Mesenchymal stem cell (in vitro differentiated cells and primary cell): ENCODE results near the gene MICA.
A peak's percentile ranks its signal among the peaks of the same experiment; 100 is the strongest.
"Not testable (repeated sequence)": the region's sequence is repeated elsewhere in the genome, so short reads cannot be mapped to it uniquely, and the experiment has no call there.

Experiments
- DNase-seq: peaks from one replicate; pipeline ENCODE4 v3.0.0-alpha.2; 2013
- H2AFZ ChIP-seq: one replicate; pipeline ENCODE4 v1.6.1; 2013; ENCODE audit warnings: low read depth, mild to moderate bottlenecking, control low read depth, inconsistent platforms, low read length, moderate library complexity
- H2AK5ac ChIP-seq: 2 replicates; pipeline ENCODE4 v1.6.1; 2013; ENCODE audit warnings: low read length, moderate library complexity, mild to moderate bottlenecking, inconsistent platforms; ENCODE audit not compliant: severe bottlenecking
- H2BK120ac ChIP-seq: one replicate; pipeline ENCODE4 v1.6.1; 2013; ENCODE audit warnings: low read depth, mild to moderate bottlenecking, inconsistent platforms, low read length, moderate library complexity
- H2BK12ac ChIP-seq, 2 experiments: one replicate each; pipeline ENCODE4 v1.6.1; 2013; ENCODE audit warnings: inconsistent platforms in 2 of 2, low read length in 2 of 2, mild to moderate bottlenecking in 2 of 2, moderate library complexity in 2 of 2, control low read depth in 1 of 2
- H2BK15ac ChIP-seq: one replicate; pipeline ENCODE4 v1.6.1; 2013; ENCODE audit warnings: mild to moderate bottlenecking, low read depth, inconsistent platforms; ENCODE audit not compliant: poor library complexity, severe bottlenecking
- H2BK5ac ChIP-seq: 2 replicates; pipeline ENCODE4 v1.6.1; 2013; ENCODE audit warnings: low read depth, mild to moderate bottlenecking, low read length, control low read depth, inconsistent platforms; ENCODE audit not compliant: poor library complexity, severe bottlenecking
- H3K14ac ChIP-seq, 2 experiments: one replicate each; pipeline ENCODE4 v1.6.1; 2013; ENCODE audit warnings: inconsistent platforms in 2 of 2, low read length in 2 of 2, control low read depth in 1 of 2, mild to moderate bottlenecking in 1 of 2, moderate library complexity in 1 of 2
- H3K18ac ChIP-seq, 2 experiments: one replicate each; pipeline ENCODE4 v1.6.1; 2013; ENCODE audit warnings: inconsistent platforms in 2 of 2, low read length in 2 of 2, control low read depth in 1 of 2, low read depth in 1 of 2, mild to moderate bottlenecking in 1 of 2
- H3K23ac ChIP-seq, 2 experiments: one replicate each; pipeline ENCODE4 v1.6.1; 2013; ENCODE audit warnings: inconsistent platforms in 2 of 2, low read length in 2 of 2, mild to moderate bottlenecking in 2 of 2, moderate library complexity in 2 of 2, control low read depth in 1 of 2
- H3K27ac ChIP-seq: 2 replicates; pipeline ENCODE4 v1.5.1; 2013; ENCODE audit warnings: mild to moderate bottlenecking, moderate library complexity, low read length, control low read depth, inconsistent platforms; ENCODE audit not compliant: poor library complexity, severe bottlenecking
- H3K27me3 ChIP-seq, 2 experiments: 2 replicates each; pipeline versions ENCODE4 v1.6.1 to v1.7.0; 2013; ENCODE audit warnings: low read length in 2 of 2, mild to moderate bottlenecking in 2 of 2, moderate library complexity in 2 of 2, control low read depth in 1 of 2, inconsistent platforms in 1 of 2; ENCODE audit not compliant: control insufficient read depth in 1 of 2, insufficient read depth in 1 of 2
- H3K36me3 ChIP-seq, 2 experiments: 2 replicates each; pipeline versions ENCODE4 v1.6.1 to v1.7.0; 2013; ENCODE audit warnings: low read length in 2 of 2, control low read depth in 1 of 2, inconsistent platforms in 1 of 2, low read depth in 1 of 2, mild to moderate bottlenecking in 1 of 2; ENCODE audit not compliant: insufficient read depth in 2 of 2, control insufficient read depth in 1 of 2
- H3K4ac ChIP-seq, 2 experiments: one replicate each; pipeline ENCODE4 v1.6.1; 2013; ENCODE audit warnings: inconsistent platforms in 2 of 2, low read length in 2 of 2, mild to moderate bottlenecking in 2 of 2, moderate library complexity in 2 of 2, control low read depth in 1 of 2, low read depth in 1 of 2
- H3K4me1 ChIP-seq: 2 replicates; pipeline ENCODE4 v1.6.1; 2013; ENCODE audit warnings: low read depth, low read length, control low read depth; ENCODE audit not compliant: control insufficient read depth, insufficient read depth
- H3K4me2 ChIP-seq: 2 replicates; pipeline ENCODE4 v1.6.1; 2013; ENCODE audit warnings: low read length, mild to moderate bottlenecking, inconsistent platforms; ENCODE audit not compliant: poor library complexity, severe bottlenecking
- H3K4me3 ChIP-seq, 2 experiments: 2 replicates each; pipeline versions ENCODE4 v1.5.1 to v1.7.0; 2013; ENCODE audit warnings: low read length in 2 of 2, mild to moderate bottlenecking in 2 of 2, control low read depth in 1 of 2, low read depth in 1 of 2; ENCODE audit not compliant: insufficient read depth in 1 of 2
- H3K79me1 ChIP-seq: replicated peaks from 2 replicates; pipeline ENCODE4 v1.6.1; 2013; ENCODE audit warnings: mild to moderate bottlenecking, control low read depth, low read length, inconsistent platforms; ENCODE audit not compliant: poor library complexity, severe bottlenecking
- H3K9ac ChIP-seq: 2 replicates; pipeline ENCODE4 v1.7.0; 2013; ENCODE audit warnings: mild to moderate bottlenecking, low read length, moderate library complexity
- H3K9me3 ChIP-seq: 2 replicates; pipeline ENCODE4 v1.7.0; 2013; ENCODE audit warnings: mild to moderate bottlenecking, low read length; ENCODE audit not compliant: control insufficient read depth
- H4K8ac ChIP-seq: one replicate; pipeline ENCODE4 v1.6.1; 2013; ENCODE audit warnings: inconsistent platforms, mild to moderate bottlenecking, low read length, moderate library complexity
- H4K91ac ChIP-seq: one replicate; pipeline ENCODE4 v1.6.1; 2013; ENCODE audit warnings: mild to moderate bottlenecking, low read length, inconsistent platforms
- WGBS: methylation state at CpG from one replicate; pipeline ENCODE4 v1.1.7; 2013; ENCODE audit warnings: mixed read lengths; 5-methylcytosine and 5-hydroxymethylcytosine counted together

MICA gene

DNA sequence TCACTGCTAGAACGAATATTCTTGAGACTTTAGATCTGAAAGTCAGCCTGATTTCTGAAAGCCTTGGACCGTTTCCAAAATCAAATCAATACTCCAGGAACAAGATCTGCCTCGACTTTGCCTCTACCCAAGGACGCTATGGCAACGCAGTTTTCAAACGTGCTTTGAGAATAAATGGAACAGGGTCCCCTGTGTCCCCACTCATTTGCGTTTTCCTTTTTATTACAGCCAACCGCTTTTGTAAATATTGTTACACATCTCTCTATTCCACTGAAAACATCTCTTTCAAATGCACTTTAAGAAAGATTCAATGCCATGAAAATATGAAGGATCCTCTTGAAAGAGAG is 6.3 kb upstream of the MICA start:
- not testable (repeated sequence) for H2AFZ ChIP-seq, H3K23ac ChIP-seq, H3K14ac ChIP-seq, H3K18ac ChIP-seq, H4K8ac ChIP-seq, H3K4me1 ChIP-seq, DNase-seq, H3K4me2 ChIP-seq, H3K27ac ChIP-seq, H3K9ac ChIP-seq, H2BK5ac ChIP-seq, H2BK12ac ChIP-seq, H2AK5ac ChIP-seq, H4K91ac ChIP-seq, H3K27me3 ChIP-seq, H2BK120ac ChIP-seq, H3K4ac ChIP-seq, H3K36me3 ChIP-seq, H2BK15ac ChIP-seq, H3K9me3 ChIP-seq
- WGBS, result 31% methylated on average over 8 of the region's 8 CpGs
- peaks cover 15% of the 10 kb centered on the region for H3K79me1 ChIP-seq
- peak overlapping the region in 1 of 2 experiments; percentile 44 for H3K4me3 ChIP-seq

DNA sequence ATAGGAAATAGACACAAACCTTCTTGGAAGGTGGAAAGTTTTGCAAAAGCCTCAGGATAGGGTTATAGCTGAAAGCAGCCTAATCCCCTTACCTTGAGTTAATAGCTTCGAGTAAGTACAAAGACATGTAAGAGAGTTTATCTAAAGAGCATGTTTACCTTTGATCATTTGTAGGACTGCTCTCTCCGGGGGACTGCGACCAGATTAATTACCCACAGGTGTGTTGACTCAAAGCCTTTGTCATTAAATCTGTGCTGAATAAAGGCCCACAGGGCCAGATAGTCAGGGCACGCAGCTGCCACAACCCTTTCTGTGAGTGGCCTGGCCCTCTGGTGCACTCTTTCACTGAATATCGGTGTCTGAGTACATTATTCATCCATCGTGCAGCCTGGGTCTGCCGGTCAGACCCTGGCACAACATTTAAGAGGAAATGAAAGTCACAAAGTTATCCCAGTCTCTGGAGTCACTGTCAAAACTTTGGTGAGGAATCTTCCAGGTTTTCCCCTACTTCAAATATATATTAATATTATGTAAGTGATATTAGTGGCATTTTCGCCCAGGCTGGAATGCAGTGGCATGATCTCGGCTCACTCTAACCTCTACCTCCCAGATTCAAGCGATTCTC is 5.4 kb upstream of the MICA start:
- H2BK120ac ChIP-seq, result no peak overlapping the region
- H2BK12ac ChIP-seq, result no peak overlapping the region
- WGBS, result 92% methylated on average over 10 of the region's 10 CpGs

DNA sequence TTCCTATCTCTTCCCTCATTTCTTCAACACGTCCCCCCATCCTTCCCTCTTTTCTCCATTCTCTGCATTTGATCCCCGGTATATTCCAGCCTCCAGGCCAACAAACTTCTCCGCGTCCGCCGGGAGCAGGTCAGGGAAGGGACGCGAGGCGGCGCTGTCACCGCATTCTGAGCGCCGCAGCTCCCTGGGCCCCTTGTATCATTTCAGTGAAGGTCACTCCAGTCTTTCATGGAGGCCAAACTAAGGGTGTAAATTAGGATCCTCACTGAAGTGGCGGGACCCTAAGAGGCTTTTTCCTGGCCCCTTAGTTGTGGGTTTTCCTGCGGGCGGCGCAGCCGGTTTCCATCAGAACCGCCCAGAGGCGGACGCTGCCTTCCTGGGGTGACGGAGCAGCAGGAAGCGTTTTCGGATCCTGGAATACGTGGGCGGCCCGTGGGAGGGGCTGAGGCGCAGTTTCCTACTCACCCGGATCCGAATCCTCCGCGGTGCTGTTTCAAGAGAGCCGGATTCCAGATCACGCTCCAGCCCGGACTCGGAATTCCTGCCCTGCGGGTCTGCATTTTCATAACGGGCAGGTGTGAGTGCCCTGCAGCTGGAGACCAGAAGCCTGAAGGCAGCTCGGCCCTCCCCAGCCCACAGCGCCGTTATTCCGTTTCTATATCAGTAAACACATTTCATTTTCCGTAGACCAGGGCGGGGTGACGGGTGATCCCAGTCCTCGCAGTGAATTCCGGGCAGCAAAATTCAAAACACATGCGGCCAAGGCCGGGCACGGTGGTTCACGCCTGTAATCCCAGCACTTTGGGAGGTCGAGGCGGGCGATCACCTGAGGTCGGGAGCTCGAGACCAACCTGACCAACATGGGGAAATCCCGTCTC is 3.6 kb upstream of the MICA start:
- peak overlapping the region; percentile 2 to 71 for H3K4ac ChIP-seq
- H3K4me2 ChIP-seq, result peak overlapping the region; percentile 66
- H3K4me1 ChIP-seq, result peaks cover 16% of the 10 kb centered on the region
- no peaks in the 10 kb centered on the region for H3K9me3 ChIP-seq
- no peak overlapping the region for H3K14ac ChIP-seq
- H3K36me3 ChIP-seq, result no peaks in the 10 kb centered on the region
- H2BK5ac ChIP-seq, result peak overlapping the region; percentile 87
- H3K18ac ChIP-seq, result peak overlapping the region; percentile 87 to 98
- DNase-seq, result peak; percentile 95
- H2AK5ac ChIP-seq, result no peak overlapping the region
- under 1% methylated on average over 57 of the region's 57 CpGs for WGBS
- peak overlapping the region; percentile 68 to 89 for H3K4me3 ChIP-seq
- peak overlapping the region; percentile 97 for H3K27ac ChIP-seq
- peaks cover 12% of the 10 kb centered on the region for H3K79me1 ChIP-seq
- H4K8ac ChIP-seq, result peak overlapping the region; percentile 73
- H3K9ac ChIP-seq, result peak overlapping the region; percentile 96
- H3K27me3 ChIP-seq, result no peaks in the 10 kb centered on the region
- H2AFZ ChIP-seq, result peak overlapping the region; percentile 18
- H2BK12ac ChIP-seq, result no peak overlapping the region
- no peak overlapping the region for H3K23ac ChIP-seq
- H4K91ac ChIP-seq, result no peak overlapping the region
- peak overlapping the region; percentile 39 for H2BK120ac ChIP-seq
- H2BK15ac ChIP-seq, result peak overlapping the region; percentile 67

More for the DNA sequence above, 5.4 kb upstream of the MICA start:
- peak overlapping the region in 1 of 2 experiments; percentile 89 for H3K4me3 ChIP-seq
- no peak overlapping the region for H4K8ac ChIP-seq
- no peak for DNase-seq
- H3K79me1 ChIP-seq, result peaks cover 15% of the 10 kb centered on the region
- H3K9ac ChIP-seq, result peak overlapping the region; percentile 96
- H2BK5ac ChIP-seq, result no peak overlapping the region
- no peak overlapping the region for H2BK15ac ChIP-seq
- H3K36me3 ChIP-seq, result peaks cover 0 to 5% of the 10 kb centered on the region in 2 experiments
- no peak overlapping the region for H4K91ac ChIP-seq
- no peaks in the 10 kb centered on the region for H3K9me3 ChIP-seq
- peaks cover 10% of the 10 kb centered on the region for H3K4me1 ChIP-seq
- H3K4ac ChIP-seq, result no peak overlapping the region
- no peak overlapping the region for H3K23ac ChIP-seq
- H3K18ac ChIP-seq, result peak overlapping the region in 1 of 2 experiments; percentile 52
- no peak overlapping the region for H3K4me2 ChIP-seq
- H2AFZ ChIP-seq, result no peak overlapping the region
- no peak overlapping the region for H3K14ac ChIP-seq
- no peaks in the 10 kb centered on the region for H3K27me3 ChIP-seq
- no peak overlapping the region for H2AK5ac ChIP-seq
- H3K27ac ChIP-seq, result no peak overlapping the region
